ENCODE results near the gene BSN.

Gene BSN

GRCh38 chr3:49602877-49603411 is 48.7 kb downstream of the BSN start:
- no peak for DNase-seq

GRCh38 chr3:49606427-49606826 is 52.1 kb downstream of the BSN start:
- no peak for DNase-seq

GRCh38 chr3:49607105-49607591 is 52.9 kb downstream of the BSN start:
- no peak for DNase-seq

GRCh38 chr3:49607796-49608195 is 53.5 kb downstream of the BSN start:
- no peak for DNase-seq

GRCh38 chr3:49609314-49609713 is 55.0 kb downstream of the BSN start:
- no peak for DNase-seq

GRCh38 chr3:49609815-49610214 is 55.5 kb downstream of the BSN start:
- DNase-seq: no peak

GRCh38 chr3:49610666-49611280 is 56.5 kb downstream of the BSN start:
- DNase-seq: no peak

- DNase-seq: no peak
Observed at GRCh38 chr3:49611291-49611690, 57.0 kb downstream of the BSN start.

GRCh38 chr3:49611719-49612118 is 57.4 kb downstream of the BSN start:
- DNase-seq: no peak

- DNase-seq: no peak
Observed at GRCh38 chr3:49614936-49615335, 60.7 kb downstream of the BSN start.

GRCh38 chr3:49616061-49616460 is 61.8 kb downstream of the BSN start:
- no peak for DNase-seq

GRCh38 chr3:49616491-49616941 is 62.2 kb downstream of the BSN start:
- no peak for DNase-seq

- DNase-seq: no peak
Observed at GRCh38 chr3:49617390-49618013, 63.2 kb downstream of the BSN start.

- DNase-seq: no peak
Observed at GRCh38 chr3:49618412-49618811, 64.1 kb downstream of the BSN start.

GRCh38 chr3:49619649-49620048 is 65.4 kb downstream of the BSN start:
- DNase-seq: no peak

GRCh38 chr3:49620728-49621127 is 66.5 kb downstream of the BSN start:
- no peak for DNase-seq

GRCh38 chr3:49623071-49623470 is 68.8 kb downstream of the BSN start:
- DNase-seq: no peak

GRCh38 chr3:49625071-49625470 is 70.8 kb downstream of the BSN start:
- no peak for DNase-seq

- DNase-seq: no peak
Observed at GRCh38 chr3:49626101-49626581, 71.9 kb downstream of the BSN start.

GRCh38 chr3:49626796-49627195 is 72.5 kb downstream of the BSN start:
- DNase-seq: no peak

GRCh38 chr3:49627634-49628033 is 73.4 kb downstream of the BSN start:
- no peak for DNase-seq

- no peak for DNase-seq
Observed at GRCh38 chr3:49628249-49628648, 74.0 kb downstream of the BSN start.

- no peak for DNase-seq
Observed at GRCh38 chr3:49629451-49629850, 75.2 kb downstream of the BSN start.

GRCh38 chr3:49629866-49630265 is 75.6 kb downstream of the BSN start:
- DNase-seq: no peak
